ENCODE results near the gene CD163L1.

GRCh38 chr12:7310070-7310469 is 133.9 kb downstream of the CD163L1 start:
- TF ChIP-seq CTCF (IDR thresholded peaks at IDR 0.05; ENCODE audit: borderline replicate concordance, extremely low read depth, low read length, poor library complexity, severe bottlenecking) (no peak), EZH2 (IDR thresholded peaks at IDR 0.05; ENCODE audit: borderline replicate concordance, low read depth, low read length, severe bottlenecking) (no peak)

Data from DND-41 (cell line).